Thoracic aorta (tissue), 2 donors: Measurements from ENCODE around the gene TAPT1. TPM values are rescaled to one million over a fixed set of nuclear protein-coding genes. Genes with fewer than 3 reads are reported as not detected.

Experiments used
- ATAC-seq: fragments of 150-250 bp; one replicate; pipeline ENCODE4 v1.8.0; 2017; ENCODE audit warnings: low read depth; ENCODE audit not compliant: insufficient number of reproducible peaks, low FRiP score
- DNase-seq: peaks from one replicate; pipeline ENCODE4 v3.0.0-alpha.2; 2020; ENCODE audit warnings: low spot score
- H3K27ac ChIP-seq, 2 donors: fragments of 200-600 bp; sonication (generic); 1 replicate in 1 of 2; 2 replicates in 1 of 2; pipeline ENCODE4 v1.5.1; 2016; ENCODE audit warnings: mild to moderate bottlenecking in 2 of 2, moderate library complexity in 2 of 2
- H3K27me3 ChIP-seq: fragments of 200-600 bp; sonication (generic); replicated peaks from 2 replicates; pipeline ENCODE4 v1.6.0; 2016; ENCODE audit warnings: mild to moderate bottlenecking; ENCODE audit not compliant: insufficient read depth
- H3K36me3 ChIP-seq: fragments of 200-600 bp; sonication (generic); one replicate; pipeline ENCODE4 v1.5.1; 2016
- H3K4me1 ChIP-seq, 2 donors: fragments of 200-600 bp; sonication (generic); 1 replicate in 1 of 2; 2 replicates in 1 of 2; pipeline versions ENCODE4 v1.5.1 to v1.6.0; 2016; ENCODE audit warnings: low read depth in 2 of 2, mild to moderate bottlenecking in 1 of 2; ENCODE audit not compliant: control insufficient read depth in 1 of 2
- H3K4me3 ChIP-seq: fragments of 200-600 bp; sonication (generic); 2 replicates; pipeline ENCODE4 v1.5.1; 2016; ENCODE audit warnings: mild to moderate bottlenecking
- H3K9me3 ChIP-seq: fragments of 200-600 bp; sonication (generic); 2 replicates; pipeline ENCODE4 v1.5.1; 2016
- CTCF ChIP-seq: fragments of 200-600 bp; sonication (generic); IDR thresholded peaks from one replicate; pipeline ENCODE4 v1.5.1; 2019; ENCODE audit warnings: antibody characterized with exemption
- total RNA-seq, 2 donors: library from RNA; depleted of rRNA; stranded (reverse); fragments of >200 nt; gene quantifications; one replicate each; pipeline versions ENCODE4 v1.1.0 to v1.2.3, GENCODE V29; 2016

Gene TAPT1
- total RNA-seq, 2 donors from 2014 or later: 34.4 to 36.0 TPM

DNA sequence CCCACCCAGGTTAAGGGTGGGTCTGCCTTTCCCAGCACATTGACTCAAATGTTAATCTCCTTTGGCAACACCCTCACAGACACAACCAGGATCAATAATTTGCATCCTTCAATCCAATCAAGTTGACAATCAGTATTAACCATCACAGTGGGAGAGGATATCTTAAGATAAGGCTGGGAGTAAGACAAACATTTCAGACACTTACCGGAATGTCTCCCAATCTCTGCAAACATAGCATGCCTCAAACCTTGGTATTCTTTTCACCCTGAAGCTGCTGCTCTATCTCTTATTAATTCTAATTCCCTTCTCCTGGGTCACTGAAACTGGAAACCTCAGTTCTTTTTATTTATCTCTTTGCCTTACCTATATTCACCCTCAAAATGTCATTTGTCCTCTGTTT is 19.0 kb upstream of the TAPT1 start:
- H3K27ac ChIP-seq: no peak overlapping the region
- no peaks in the 10 kb centered on the region for H3K36me3 ChIP-seq
- H3K27me3 ChIP-seq: no peaks in the 10 kb centered on the region
- no peak overlapping the region for H3K4me3 ChIP-seq
- no peaks in the 10 kb centered on the region for H3K4me1 ChIP-seq
- no peaks in the 10 kb centered on the region for H3K9me3 ChIP-seq
- ATAC-seq (no peak), DNase-seq (no peak)
- TF ChIP-seq CTCF: no peak

DNA sequence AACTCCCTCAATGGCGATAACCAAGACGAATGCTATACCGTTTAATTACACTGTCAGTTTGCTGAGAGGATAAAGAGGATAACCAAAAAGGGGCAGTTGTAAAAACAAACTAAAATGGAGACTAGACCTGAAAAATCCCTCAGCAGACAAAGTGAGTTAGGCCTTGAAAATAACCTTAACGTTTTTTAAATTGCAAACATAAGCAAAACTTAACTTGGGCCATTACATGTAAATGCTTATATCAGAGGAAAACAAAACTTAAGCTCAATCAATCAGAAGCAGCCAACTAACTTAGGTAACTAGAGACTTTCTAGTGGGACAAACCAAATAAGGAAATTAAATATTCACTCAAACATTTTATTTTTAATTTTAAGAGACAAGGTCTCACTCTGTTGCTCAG is 17.0 kb upstream of the TAPT1 start:
- Histone ChIP-seq H3K27ac (no peak overlapping the region), H3K4me3 (no peak overlapping the region), H3K4me1 (no peaks in the 10 kb centered on the region), H3K36me3 (no peaks in the 10 kb centered on the region), H3K9me3 (no peaks in the 10 kb centered on the region), H3K27me3 (no peaks in the 10 kb centered on the region)
- no peak for TF ChIP-seq CTCF
- DNase-seq: no peak
- ATAC-seq: no peak

DNA sequence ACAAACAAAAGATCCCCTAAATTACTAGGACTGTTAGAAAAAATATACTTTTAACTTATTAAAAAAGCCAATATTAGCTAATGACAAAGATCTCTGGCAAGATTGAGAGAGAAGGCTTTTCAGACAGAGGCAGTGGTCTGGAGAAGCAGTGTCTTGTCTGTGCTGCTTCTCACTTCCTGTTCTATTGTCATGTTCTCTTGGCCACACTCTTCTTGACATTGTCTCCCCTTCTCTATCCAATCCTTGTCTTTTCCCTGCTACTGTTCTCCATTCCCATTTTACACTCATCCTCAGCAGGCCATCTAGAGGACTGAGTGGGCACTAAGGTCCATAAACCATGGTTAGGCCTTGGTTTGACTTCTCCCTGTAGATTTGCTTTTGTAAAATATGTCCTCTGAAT is 14.0 kb upstream of the TAPT1 start:
- no peaks in the 10 kb centered on the region for H3K4me1 ChIP-seq
- no peaks in the 10 kb centered on the region for H3K36me3 ChIP-seq
- H3K9me3 ChIP-seq: no peaks in the 10 kb centered on the region
- ATAC-seq (no peak), DNase-seq (no peak)
- no peak overlapping the region for H3K27ac ChIP-seq
- no peak for TF ChIP-seq CTCF
- H3K27me3 ChIP-seq: no peaks in the 10 kb centered on the region
- no peak overlapping the region for H3K4me3 ChIP-seq

- ATAC-seq (no peak), DNase-seq (no peak)
- Histone ChIP-seq H3K27me3 (no peaks in the 10 kb centered on the region), H3K4me3 (no peak overlapping the region), H3K27ac (no peak overlapping the region), H3K36me3 (no peaks in the 10 kb centered on the region), H3K9me3 (no peaks in the 10 kb centered on the region), H3K4me1 (no peaks in the 10 kb centered on the region)
- no peak for TF ChIP-seq CTCF
Observed at GRCh38 chr4:16239086-16239485, 12.8 kb upstream of the TAPT1 start.

GRCh38 chr4:16238327-16238726 is 12.1 kb upstream of the TAPT1 start:
- H3K27me3 ChIP-seq: no peaks in the 10 kb centered on the region
- no peak for DNase-seq
- no peak overlapping the region for H3K4me3 ChIP-seq
- ATAC-seq: no peak
- H3K36me3 ChIP-seq: no peaks in the 10 kb centered on the region
- no peak overlapping the region for H3K27ac ChIP-seq
- H3K9me3 ChIP-seq: no peaks in the 10 kb centered on the region
- no peaks in the 10 kb centered on the region for H3K4me1 ChIP-seq
- TF ChIP-seq CTCF: no peak
